ENCODE measurements around the gene TRAPPC2B.

The TRAPPC2B gene

GRCh38 chr19:57376151-57376550, 12.8 kb downstream of the TRAPPC2B start:
- no peak for DNase-seq

GRCh38 chr19:57377498-57378146, 14.3 kb downstream of the TRAPPC2B start:
- DNase-seq = no peak

GRCh38 chr19:57380923-57381322, 17.6 kb downstream of the TRAPPC2B start:
- DNase-seq = no peak

GRCh38 chr19:57382806-57383488, 19.6 kb downstream of the TRAPPC2B start:
- DNase-seq = no peak

GRCh38 chr19:57389194-57389729, 25.9 kb downstream of the TRAPPC2B start:
- DNase-seq = no peak

- DNase-seq = peak; percentile 100
Measured at GRCh38 chr19:57389730-57390598, 26.6 kb downstream of the TRAPPC2B start, which contains the start of gene ZNF548. ZNF548 (plus strand) TSS chr19:57389854; CDS start chr19:57390100, 246 bp downstream.

- DNase-seq = no peak
Measured at GRCh38 chr19:57395710-57396109, 32.4 kb downstream of the TRAPPC2B start.

GRCh38 chr19:57398868-57399267, 35.5 kb downstream of the TRAPPC2B start:
- no peak for DNase-seq

GRCh38 chr19:57403737-57404563, 40.6 kb downstream of the TRAPPC2B start:
- no peak for DNase-seq

- DNase-seq = peak; percentile 27
Measured at GRCh38 chr19:57406516-57407123, 43.3 kb downstream of the TRAPPC2B start.

GRCh38 chr19:57410877-57411671, 47.7 kb downstream of the TRAPPC2B start, which contains the start of gene ZNF17:
ZNF17 (plus strand) TSS chr19:57411161; CDS start chr19:57413616, 2,455 bp downstream.
- DNase-seq = peak; percentile 99

All from NCI-H2227 treated with DMSO at 0.1 percent for 48 hours (cell line).